Ishikawa (cell line): ENCODE data around the gene CYP2S1.

Experiments
- CEBPB ChIP-seq: IDR thresholded peaks from 2 replicates; pipeline ENCODE4 v1.6.1; 2012
- CREB1 ChIP-seq: IDR thresholded peaks from 2 replicates; pipeline ENCODE4 v1.6.1; 2012; ENCODE audit warnings: low read depth
- EGR1 ChIP-seq: IDR thresholded peaks from 2 replicates; pipeline ENCODE4 v1.6.1; 2012
- EP300 ChIP-seq: IDR thresholded peaks from 2 replicates; pipeline ENCODE4 v1.6.1; 2012; ENCODE audit warnings: borderline replicate concordance
- FOXM1 ChIP-seq: IDR thresholded peaks from 2 replicates; pipeline ENCODE4 v1.6.1; 2012; ENCODE audit warnings: low read depth, borderline replicate concordance
- MAX ChIP-seq: IDR thresholded peaks from 2 replicates; pipeline ENCODE4 v1.6.1; 2012
- NFIC ChIP-seq: IDR thresholded peaks from 2 replicates; pipeline ENCODE4 v1.6.1; 2012
- RAD21 ChIP-seq: IDR thresholded peaks from 2 replicates; pipeline ENCODE4 v1.6.1; 2012; ENCODE audit warnings: low read depth
- REST ChIP-seq: IDR thresholded peaks from 2 replicates; pipeline ENCODE4 v1.6.1; 2012; ENCODE audit warnings: low read depth, mild to moderate bottlenecking
- TAF1 ChIP-seq: IDR thresholded peaks from 2 replicates; pipeline ENCODE4 v1.6.1; 2012; ENCODE audit warnings: low read depth, mild to moderate bottlenecking
- TCF12 ChIP-seq: IDR thresholded peaks from 2 replicates; pipeline ENCODE4 v1.6.1; 2012; ENCODE audit warnings: low read depth
- TEAD4 ChIP-seq: IDR thresholded peaks from 2 replicates; pipeline ENCODE4 v1.6.1; 2012
- YY1 ChIP-seq: IDR thresholded peaks from 2 replicates; pipeline ENCODE4 v1.6.1; 2012; ENCODE audit warnings: low read depth
- ZBTB7A ChIP-seq: IDR thresholded peaks from 2 replicates; pipeline ENCODE4 v1.6.1; 2012; ENCODE audit warnings: low read depth
- TF ChIP-seq, protein P1 (sequence below): IDR thresholded peaks from 2 replicates; pipeline ENCODE4 v1.6.1; 2012

Gene CYP2S1

DNA sequence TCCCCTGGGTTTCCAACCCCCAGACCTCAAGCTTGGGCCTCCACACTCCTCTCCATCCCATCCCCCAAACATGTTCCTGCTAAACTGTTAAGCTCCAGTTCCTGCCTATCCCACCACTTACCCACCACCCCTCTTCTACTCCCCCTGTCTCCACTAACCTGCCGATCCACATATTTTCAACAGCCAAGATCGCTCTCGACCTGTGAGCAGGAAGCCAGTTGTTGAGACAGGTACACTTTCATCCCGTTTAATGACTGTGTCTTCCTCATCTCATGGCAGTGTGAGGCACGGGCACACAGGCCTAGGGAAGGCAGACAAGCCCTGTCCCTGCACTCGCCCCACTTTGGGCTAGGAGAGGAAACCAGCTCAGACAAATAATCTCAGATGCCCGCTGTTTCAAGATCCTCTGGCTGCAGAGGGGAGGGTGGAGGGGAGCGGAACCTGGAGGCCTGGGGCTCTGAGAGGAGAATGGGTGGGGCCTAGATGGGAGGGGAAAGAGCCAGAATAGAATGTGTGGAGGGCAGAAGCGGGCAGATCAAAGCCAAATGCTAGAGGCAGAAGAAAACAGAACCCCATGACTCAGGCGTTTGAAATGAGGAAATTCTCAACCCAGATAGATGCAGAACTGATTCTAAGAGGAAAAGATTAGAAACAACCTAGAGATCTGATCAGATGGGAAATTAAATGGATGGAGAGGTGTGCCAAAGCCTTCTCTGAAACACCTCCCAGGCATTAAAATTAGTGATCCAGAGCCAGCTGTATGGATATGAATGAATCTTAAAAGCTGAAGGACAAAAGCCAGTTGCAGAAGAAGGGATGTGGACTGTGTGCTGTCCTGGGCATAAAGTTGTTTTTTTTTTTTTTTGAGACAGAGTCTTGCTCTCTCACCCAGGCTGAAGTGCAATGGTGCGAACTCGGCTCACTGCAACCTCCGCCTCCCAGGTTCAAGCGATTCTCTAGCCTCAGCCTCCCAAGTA, 16.9 kb upstream of the CYP2S1 start:
- TF ChIP-seq MAX: no peak
- TF ChIP-seq FOXM1: no peak
- no peak for TF ChIP-seq TEAD4
- no peak for TF ChIP-seq CREB1
- TF ChIP-seq TAF1: no peak
- no peak for TF ChIP-seq CEBPB
- no peak for TF ChIP-seq ZBTB7A
- TF ChIP-seq, protein P1, sequence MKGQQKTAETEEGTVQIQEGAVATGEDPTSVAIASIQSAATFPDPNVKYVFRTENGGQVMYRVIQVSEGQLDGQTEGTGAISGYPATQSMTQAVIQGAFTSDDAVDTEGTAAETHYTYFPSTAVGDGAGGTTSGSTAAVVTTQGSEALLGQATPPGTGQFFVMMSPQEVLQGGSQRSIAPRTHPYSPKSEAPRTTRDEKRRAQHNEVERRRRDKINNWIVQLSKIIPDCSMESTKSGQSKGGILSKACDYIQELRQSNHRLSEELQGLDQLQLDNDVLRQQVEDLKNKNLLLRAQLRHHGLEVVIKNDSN: no peak
- TF ChIP-seq REST: no peak
- no peak for TF ChIP-seq RAD21
- no peak for TF ChIP-seq EGR1

DNA sequence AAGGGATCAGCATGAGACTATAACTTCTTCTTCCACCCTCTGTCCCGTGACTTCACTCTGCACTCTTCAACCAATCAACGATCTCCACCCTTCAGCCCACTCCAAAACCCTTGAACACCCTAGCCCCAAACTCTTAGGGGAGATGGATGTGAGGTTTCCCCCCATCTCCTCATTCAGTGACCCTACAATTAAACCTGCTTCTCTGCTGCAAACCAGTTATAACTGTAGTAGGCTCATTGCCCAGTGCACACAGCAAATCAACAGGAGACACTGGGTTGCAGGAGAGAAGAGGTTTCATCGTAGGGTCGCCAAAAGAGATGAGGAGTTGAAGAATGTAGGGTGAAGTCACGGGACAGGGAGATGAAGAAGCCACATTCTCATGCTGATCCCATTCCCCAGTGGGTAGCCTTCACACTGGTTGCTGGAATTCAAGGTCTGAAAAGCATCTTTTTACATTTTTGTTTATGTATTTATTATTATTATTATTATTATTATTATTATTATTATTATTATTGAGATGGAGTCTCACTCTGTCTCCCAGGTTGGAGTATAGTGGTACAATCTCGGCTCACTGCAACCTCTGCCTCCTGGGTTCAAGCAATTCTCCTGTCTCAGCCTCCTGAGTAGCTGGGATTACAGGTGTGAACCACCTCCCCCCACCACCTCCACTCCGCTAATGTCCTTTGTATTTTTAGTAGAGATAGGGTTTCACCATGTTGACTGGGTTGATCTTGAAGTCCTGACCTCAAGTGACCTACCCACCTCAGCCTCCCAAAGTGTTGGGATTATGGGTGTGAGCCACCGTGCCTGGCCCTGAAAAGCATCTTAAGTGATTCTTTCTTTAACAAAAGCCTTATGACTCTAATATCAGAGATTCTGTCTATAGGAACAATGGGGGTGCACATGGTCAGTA, 5.8 kb upstream of the CYP2S1 start:
- TF ChIP-seq MAX (no peak), ZBTB7A (no peak), TEAD4 (no peak), REST (no peak), CEBPB (no peak)
- TF ChIP-seq, protein P1: no peak

DNA sequence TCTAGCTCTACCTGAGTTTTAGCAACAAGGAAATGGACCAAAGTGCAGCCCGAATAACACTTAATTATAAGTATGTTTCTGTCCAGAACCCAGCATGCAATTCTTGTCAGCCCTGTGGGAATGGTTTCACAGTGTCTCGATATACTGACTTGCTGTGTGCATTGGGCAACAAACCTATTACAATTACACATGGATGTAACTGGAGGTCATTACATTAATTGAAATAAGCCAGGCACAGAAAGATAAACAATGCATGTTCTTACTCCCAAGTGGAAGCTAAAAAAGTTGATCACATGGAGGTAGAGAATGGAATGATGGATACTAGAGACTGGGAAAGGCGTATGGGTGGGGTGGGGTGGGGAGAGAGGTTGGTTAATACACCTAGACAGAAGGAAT, 5.1 kb upstream of the CYP2S1 start:
- TF ChIP-seq ZBTB7A (no peak), MAX (no peak), NFIC (no peak), CREB1 (no peak), TAF1 (no peak), RAD21 (no peak), TEAD4 (no peak), EGR1 (no peak), EP300 (no peak), TCF12 (no peak), FOXM1 (no peak), YY1 (no peak), CEBPB (no peak), REST (no peak)
- TF ChIP-seq, protein P1: no peak
